ENCODE measurements around the gene ZFPL1.

- TF ChIP-seq, protein P1, sequence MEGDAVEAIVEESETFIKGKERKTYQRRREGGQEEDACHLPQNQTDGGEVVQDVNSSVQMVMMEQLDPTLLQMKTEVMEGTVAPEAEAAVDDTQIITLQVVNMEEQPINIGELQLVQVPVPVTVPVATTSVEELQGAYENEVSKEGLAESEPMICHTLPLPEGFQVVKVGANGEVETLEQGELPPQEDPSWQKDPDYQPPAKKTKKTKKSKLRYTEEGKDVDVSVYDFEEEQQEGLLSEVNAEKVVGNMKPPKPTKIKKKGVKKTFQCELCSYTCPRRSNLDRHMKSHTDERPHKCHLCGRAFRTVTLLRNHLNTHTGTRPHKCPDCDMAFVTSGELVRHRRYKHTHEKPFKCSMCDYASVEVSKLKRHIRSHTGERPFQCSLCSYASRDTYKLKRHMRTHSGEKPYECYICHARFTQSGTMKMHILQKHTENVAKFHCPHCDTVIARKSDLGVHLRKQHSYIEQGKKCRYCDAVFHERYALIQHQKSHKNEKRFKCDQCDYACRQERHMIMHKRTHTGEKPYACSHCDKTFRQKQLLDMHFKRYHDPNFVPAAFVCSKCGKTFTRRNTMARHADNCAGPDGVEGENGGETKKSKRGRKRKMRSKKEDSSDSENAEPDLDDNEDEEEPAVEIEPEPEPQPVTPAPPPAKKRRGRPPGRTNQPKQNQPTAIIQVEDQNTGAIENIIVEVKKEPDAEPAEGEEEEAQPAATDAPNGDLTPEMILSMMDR (IDR thresholded peaks at IDR 0.05) = no peak
- no peak for TF ChIP-seq POLR2A (IDR thresholded peaks at IDR 0.05)
Observed at GRCh38 chr11:65059523-65059922, 24.5 kb upstream of the ZFPL1 start.
